RWPE2 (cell line): Measurements from ENCODE around the gene PDIA5.

Experiments
- ATAC-seq: fragments of 200-7000 bp; cut with Tn5 transposase; 3 replicates; pipeline ENCODE4 v1.9.1; 2021; ENCODE audit warnings: low read depth
- DNase-seq: peaks from one replicate; pipeline ENCODE4 v3.0.0-alpha.2; 2020; ENCODE audit warnings: low spot score
- H3K27ac ChIP-seq: fragments of 450-650 bp; 2 replicates; pipeline ENCODE4 v1.5.1; 2017; ENCODE audit warnings: mild to moderate bottlenecking; ENCODE audit not compliant: poor library complexity, severe bottlenecking
- H3K27me3 ChIP-seq: fragments of 250-450 bp; sonication (Bioruptor Pico); 2 replicates; pipeline ENCODE4 v1.5.1; 2021; ENCODE audit warnings: mild to moderate bottlenecking, moderate library complexity; ENCODE audit not compliant: insufficient read depth, poor library complexity, severe bottlenecking
- H3K36me3 ChIP-seq: fragments of 250-450 bp; sonication (Bioruptor Pico); 2 replicates; pipeline ENCODE4 v1.5.1; 2020; ENCODE audit warnings: low read depth, mild to moderate bottlenecking, moderate library complexity
- H3K4me1 ChIP-seq: fragments of 250-450 bp; sonication (Bioruptor Pico); 2 replicates; pipeline ENCODE4 v1.5.1; 2021; ENCODE audit warnings: mild to moderate bottlenecking, moderate library complexity; ENCODE audit not compliant: insufficient read depth, poor library complexity, severe bottlenecking
- H3K4me3 ChIP-seq: fragments of 250-450 bp; sonication (Bioruptor Pico); 2 replicates; pipeline ENCODE4 v1.5.1; 2021; ENCODE audit warnings: mild to moderate bottlenecking, moderate library complexity; ENCODE audit not compliant: severe bottlenecking
- H3K9me3 ChIP-seq: fragments of 250-450 bp; sonication (Bioruptor Pico); 2 replicates; pipeline ENCODE4 v1.5.1; 2021; ENCODE audit warnings: mild to moderate bottlenecking, moderate library complexity; ENCODE audit not compliant: severe bottlenecking
- CTCF ChIP-seq: fragments of 450-650 bp; IDR thresholded peaks from one replicate; pipeline ENCODE4 v1.5.1; 2017; ENCODE audit warnings: mild to moderate bottlenecking, moderate library complexity; ENCODE audit not compliant: poor library complexity, severe bottlenecking

PDIA5 gene

DNA sequence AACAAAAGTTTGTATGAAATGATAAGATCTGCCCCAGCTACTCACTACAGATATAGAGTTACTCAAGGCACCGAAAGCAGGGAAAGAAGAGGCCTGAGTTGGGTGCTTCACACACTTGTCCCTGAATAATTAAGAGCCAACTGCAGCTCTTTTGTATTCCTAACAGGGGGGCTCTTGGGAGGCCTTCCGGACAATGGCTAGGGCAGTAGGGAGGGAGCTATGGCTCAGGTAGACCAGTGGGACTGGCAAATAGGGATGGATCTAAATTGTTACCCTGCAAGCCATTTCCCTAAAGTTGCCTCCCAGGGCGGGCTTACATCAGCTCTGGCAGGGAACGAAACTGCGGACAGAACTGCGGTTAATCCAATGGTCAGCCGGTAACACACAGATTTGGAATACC, 45.4 kb upstream of the PDIA5 start:
- Histone ChIP-seq H3K4me3 (no peak overlapping the region), H3K36me3 (no peaks in the 10 kb centered on the region), H3K4me1 (no peaks in the 10 kb centered on the region), H3K27me3 (peaks cover 16% of the 10 kb centered on the region), H3K27ac (no peak overlapping the region), H3K9me3 (no peaks in the 10 kb centered on the region)
- no peak for ATAC-seq
- no peak for DNase-seq
- TF ChIP-seq CTCF = no peak

DNA sequence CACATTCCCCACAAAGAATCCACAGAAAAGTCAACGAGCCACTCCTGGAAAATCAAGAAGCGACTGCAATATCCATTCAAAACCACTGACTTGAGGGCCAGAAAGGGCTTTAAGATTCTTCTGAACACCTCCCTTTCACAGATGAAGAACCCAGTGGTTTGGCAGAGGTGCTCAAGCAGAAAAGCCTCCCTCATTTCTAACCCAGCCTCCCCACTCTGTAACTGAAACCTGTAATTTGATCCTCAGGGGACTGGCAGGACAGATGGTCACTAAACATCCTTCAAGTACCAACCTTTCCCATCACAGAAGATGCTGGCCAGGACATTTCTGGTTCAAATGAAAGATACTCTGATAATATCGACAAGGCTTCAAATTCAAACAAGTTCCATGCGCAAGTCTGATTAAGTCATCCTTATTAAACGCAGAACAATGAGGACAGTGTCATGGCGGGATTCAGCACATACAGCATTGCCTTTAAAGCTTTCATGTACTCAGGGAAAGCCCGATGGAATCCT, 44.8 kb upstream of the PDIA5 start:
- peaks cover 22% of the 10 kb centered on the region for H3K27me3 ChIP-seq
- no peaks in the 10 kb centered on the region for H3K9me3 ChIP-seq
- no peak for TF ChIP-seq CTCF
- DNase-seq (no peak), ATAC-seq (no peak)
- no peak overlapping the region for H3K4me3 ChIP-seq
- H3K4me1 ChIP-seq = no peaks in the 10 kb centered on the region
- no peaks in the 10 kb centered on the region for H3K36me3 ChIP-seq
- H3K27ac ChIP-seq = no peak overlapping the region

DNA sequence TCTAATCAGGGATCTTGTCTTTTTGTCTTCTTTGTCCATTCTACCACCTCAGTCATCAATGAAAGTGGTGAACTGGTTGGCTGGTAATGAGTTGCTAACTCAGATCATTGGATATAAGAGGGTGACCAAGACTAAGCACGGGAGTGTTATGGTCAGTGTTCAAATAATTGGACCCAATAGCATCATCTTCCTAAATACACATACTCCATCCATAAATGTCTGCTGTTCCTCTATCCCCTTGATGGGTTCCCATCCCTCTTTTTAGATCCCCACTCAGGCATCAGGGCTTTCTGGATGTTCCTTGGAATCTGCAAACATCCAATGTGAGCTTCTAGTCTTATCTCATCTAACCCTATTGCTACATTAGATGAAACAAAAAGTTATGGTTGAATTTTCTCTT, 42.8 kb upstream of the PDIA5 start:
- H3K9me3 ChIP-seq = no peaks in the 10 kb centered on the region
- H3K27me3 ChIP-seq = peaks cover 40% of the 10 kb centered on the region
- no peaks in the 10 kb centered on the region for H3K4me1 ChIP-seq
- no peak overlapping the region for H3K27ac ChIP-seq
- DNase-seq (no peak), ATAC-seq (no peak)
- no peak for TF ChIP-seq CTCF
- H3K36me3 ChIP-seq = no peaks in the 10 kb centered on the region
- no peak overlapping the region for H3K4me3 ChIP-seq

DNA sequence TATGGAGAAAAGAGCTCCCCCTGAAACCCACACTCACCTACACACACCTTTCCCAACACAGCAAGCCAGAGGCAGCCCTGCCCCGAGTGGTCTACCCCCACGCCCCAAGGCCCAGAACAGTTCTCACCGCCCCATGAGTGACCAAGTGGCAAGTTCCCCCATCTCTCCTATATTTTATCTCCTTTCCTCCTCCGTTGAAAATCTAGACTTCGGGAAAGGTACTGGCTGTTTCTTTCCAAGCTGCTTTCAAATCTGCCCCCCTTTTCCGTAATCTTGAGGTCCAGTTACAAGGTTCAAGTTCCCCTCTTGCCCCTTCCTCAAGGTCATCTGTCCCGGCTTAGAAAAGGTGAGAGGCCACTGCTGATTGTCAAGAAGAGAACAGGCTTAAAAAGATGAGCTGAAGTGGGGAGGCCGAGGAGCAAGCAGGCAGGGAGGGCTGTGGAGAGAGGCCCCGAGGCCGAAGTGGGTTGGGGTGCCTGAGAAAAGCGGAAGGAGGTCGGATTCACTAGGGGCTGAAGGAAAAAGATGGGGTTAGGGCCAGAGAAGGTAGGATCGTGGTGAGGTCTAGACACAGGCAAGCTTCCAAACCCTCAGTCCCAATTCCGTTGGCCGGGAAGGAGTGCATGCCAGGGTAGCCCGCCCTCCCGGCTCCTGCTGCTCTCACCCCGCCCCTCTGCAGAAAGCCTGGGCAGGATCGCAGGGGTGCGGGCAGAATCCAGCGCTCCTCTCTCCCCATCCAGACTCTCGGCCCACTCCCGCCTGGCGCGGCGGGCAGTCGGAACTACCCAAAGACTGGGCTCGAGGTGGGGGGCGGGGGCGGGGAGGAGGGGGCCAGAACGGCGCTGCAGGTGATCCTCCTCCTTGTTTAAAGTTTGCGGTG, 40.9 kb upstream of the PDIA5 start:
- Histone ChIP-seq H3K4me1 (no peaks in the 10 kb centered on the region), H3K27me3 (peaks cover 43% of the 10 kb centered on the region), H3K27ac (no peak overlapping the region), H3K36me3 (no peaks in the 10 kb centered on the region), H3K9me3 (no peaks in the 10 kb centered on the region), H3K4me3 (no peak overlapping the region)
- no peak for DNase-seq
- 0 out of 3 replicates have a peak, but pooled peaks have one; percentile 10 for ATAC-seq
- TF ChIP-seq CTCF = no peak
